GM12878 (cell line): ENCODE results near the gene CRYGS.

ENCODE experiments used
- CREB1 ChIP-seq: IDR thresholded peaks from 2 replicates; pipeline ENCODE4 v1.6.1; 2012; ENCODE audit warnings: low read depth, mild to moderate bottlenecking, inconsistent platforms
- EGR1 ChIP-seq, 2 experiments: IDR thresholded peaks; 1 replicate in 1 of 2; 2 replicates in 1 of 2; pipeline ENCODE4 v1.6.1; 2011 to 2012; ENCODE audit warnings: low read depth in 2 of 2, low read length in 2 of 2, borderline replicate concordance in 1 of 2, mild to moderate bottlenecking in 1 of 2, moderate library complexity in 1 of 2
- EP300 ChIP-seq, 2 experiments: fragments of 150-350 bp in 1 of 2; IDR thresholded peaks; 2 replicates each; pipeline ENCODE4 v1.6.1; 2011 to 2012; ENCODE audit warnings: low read depth in 2 of 2, low read length in 2 of 2, borderline replicate concordance in 1 of 2, improper control_type of control experiment in 1 of 2, inconsistent platforms in 1 of 2; ENCODE audit not compliant: control insufficient read depth in 1 of 2
- FOS ChIP-seq: IDR thresholded peaks from 3 replicates; pipeline ENCODE4 v1.6.1; 2011; ENCODE audit warnings: borderline replicate concordance; ENCODE audit not compliant: insufficient read length; ENCODE audit errors: extremely low read depth
- HCFC1 ChIP-seq: fragments of 150-350 bp; IDR thresholded peaks from 2 replicates; pipeline ENCODE4 v1.6.1; 2014; ENCODE audit warnings: low read length
- PAX8 ChIP-seq: fragments of 450-650 bp; IDR thresholded peaks from 2 replicates; pipeline ENCODE4 v1.6.1; 2017; ENCODE audit warnings: mild to moderate bottlenecking, moderate library complexity
- PML ChIP-seq: IDR thresholded peaks from 2 replicates; pipeline ENCODE4 v1.6.1; 2012; ENCODE audit warnings: low read length, inconsistent platforms
- POLR2AphosphoS5 ChIP-seq: IDR thresholded peaks from 2 replicates; pipeline ENCODE4 v1.6.1; 2011; ENCODE audit warnings: mild to moderate bottlenecking, low read length, inconsistent platforms
- RFX5 ChIP-seq: IDR thresholded peaks from 2 replicates; pipeline ENCODE4 v1.6.1; 2011; ENCODE audit warnings: low read depth, low read length, improper control_type of control experiment
- SIX5 ChIP-seq: IDR thresholded peaks from 2 replicates; pipeline ENCODE4 v1.6.1; 2011; ENCODE audit warnings: mild to moderate bottlenecking, low read depth, low read length, moderate library complexity; ENCODE audit not compliant: severe bottlenecking
- SMAD1 ChIP-seq: fragments of 450-650 bp; IDR thresholded peaks from 2 replicates; pipeline ENCODE4 v1.6.1; 2018; ENCODE audit warnings: mild to moderate bottlenecking, low read depth; ENCODE audit not compliant: partially characterized antibody
- ZNF274 ChIP-seq: IDR thresholded peaks from one replicate; pipeline ENCODE4 v1.8.0; 2011; ENCODE audit not compliant: insufficient read length, insufficient read depth
- TF ChIP-seq, protein P1 (sequence below), 3 experiments: IDR thresholded peaks in 2 of 3; conservative IDR thresholded peaks in 1 of 3; 2 replicates each; pipeline ENCODE4 v1.5.1; 2011; ENCODE audit warnings: low read depth in 3 of 3, low read length in 3 of 3, mild to moderate bottlenecking in 3 of 3, control low read depth in 2 of 3, moderate library complexity in 2 of 3, inconsistent platforms in 1 of 3, mixed read lengths in 1 of 3; ENCODE audit not compliant: control insufficient read depth in 2 of 3, insufficient read depth in 1 of 3; ENCODE audit errors: extremely low read depth in 1 of 3
- TF ChIP-seq, protein P2 (sequence below): IDR thresholded peaks from 2 replicates; pipeline ENCODE4 v1.6.1; 2011; ENCODE audit warnings: borderline replicate concordance, low read depth, mild to moderate bottlenecking, moderate library complexity, mixed read lengths, low read length; ENCODE audit not compliant: insufficient read depth; ENCODE audit errors: extremely low read length

DNA sequence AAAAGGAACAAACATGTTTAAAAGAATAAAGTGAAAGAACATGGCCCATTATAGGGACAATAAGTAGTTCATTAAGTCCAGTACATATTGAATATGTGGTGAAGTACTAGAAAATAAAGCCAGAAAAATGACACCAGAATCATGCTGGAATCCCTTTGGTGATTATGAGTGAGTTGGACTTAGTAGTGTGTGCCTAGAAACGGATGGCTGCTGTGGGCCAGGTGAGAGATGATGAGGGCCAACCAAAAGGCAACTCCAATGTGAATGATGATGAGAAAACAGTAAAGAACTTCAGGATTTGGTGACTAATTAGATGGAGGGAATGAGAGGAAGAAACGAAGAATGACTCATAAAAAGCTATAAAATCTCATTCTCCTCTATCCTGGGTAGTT, 3.3 kb downstream of the CRYGS start:
- TF ChIP-seq, protein P1, sequence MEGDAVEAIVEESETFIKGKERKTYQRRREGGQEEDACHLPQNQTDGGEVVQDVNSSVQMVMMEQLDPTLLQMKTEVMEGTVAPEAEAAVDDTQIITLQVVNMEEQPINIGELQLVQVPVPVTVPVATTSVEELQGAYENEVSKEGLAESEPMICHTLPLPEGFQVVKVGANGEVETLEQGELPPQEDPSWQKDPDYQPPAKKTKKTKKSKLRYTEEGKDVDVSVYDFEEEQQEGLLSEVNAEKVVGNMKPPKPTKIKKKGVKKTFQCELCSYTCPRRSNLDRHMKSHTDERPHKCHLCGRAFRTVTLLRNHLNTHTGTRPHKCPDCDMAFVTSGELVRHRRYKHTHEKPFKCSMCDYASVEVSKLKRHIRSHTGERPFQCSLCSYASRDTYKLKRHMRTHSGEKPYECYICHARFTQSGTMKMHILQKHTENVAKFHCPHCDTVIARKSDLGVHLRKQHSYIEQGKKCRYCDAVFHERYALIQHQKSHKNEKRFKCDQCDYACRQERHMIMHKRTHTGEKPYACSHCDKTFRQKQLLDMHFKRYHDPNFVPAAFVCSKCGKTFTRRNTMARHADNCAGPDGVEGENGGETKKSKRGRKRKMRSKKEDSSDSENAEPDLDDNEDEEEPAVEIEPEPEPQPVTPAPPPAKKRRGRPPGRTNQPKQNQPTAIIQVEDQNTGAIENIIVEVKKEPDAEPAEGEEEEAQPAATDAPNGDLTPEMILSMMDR (IDR thresholded peaks at IDR 0.05 in 2 of 3, conservative IDR thresholded peaks at IDR 0.05 in 1 of 3; ENCODE audit: control insufficient read depth in 2 of 3, extremely low read depth in 1 of 3, insufficient read depth in 1 of 3, low read depth in 3 of 3, low read length in 3 of 3) = no peak
- no peak for TF ChIP-seq EP300 (IDR thresholded peaks at IDR 0.05; ENCODE audit: borderline replicate concordance in 1 of 2, control insufficient read depth in 1 of 2, low read depth in 2 of 2, low read length in 2 of 2)
- no peak for TF ChIP-seq RFX5
- TF ChIP-seq, protein P2, sequence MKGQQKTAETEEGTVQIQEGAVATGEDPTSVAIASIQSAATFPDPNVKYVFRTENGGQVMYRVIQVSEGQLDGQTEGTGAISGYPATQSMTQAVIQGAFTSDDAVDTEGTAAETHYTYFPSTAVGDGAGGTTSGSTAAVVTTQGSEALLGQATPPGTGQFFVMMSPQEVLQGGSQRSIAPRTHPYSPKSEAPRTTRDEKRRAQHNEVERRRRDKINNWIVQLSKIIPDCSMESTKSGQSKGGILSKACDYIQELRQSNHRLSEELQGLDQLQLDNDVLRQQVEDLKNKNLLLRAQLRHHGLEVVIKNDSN = no peak
- TF ChIP-seq PML = no peak
- no peak for TF ChIP-seq ZNF274
- no peak for TF ChIP-seq SMAD1
- TF ChIP-seq PAX8 = no peak
- no peak for TF ChIP-seq EGR1 (IDR thresholded peaks at IDR 0.05; ENCODE audit: borderline replicate concordance in 1 of 2, low read depth in 2 of 2, low read length in 2 of 2)
- no peak for TF ChIP-seq HCFC1
- no peak for TF ChIP-seq FOS
- TF ChIP-seq CREB1 = no peak
- TF ChIP-seq SIX5 = no peak
- TF ChIP-seq POLR2AphosphoS5 = no peak
